D721Med (cell line): ENCODE results near the gene DLX2.

Experiments used
- DNase-seq: peaks from one replicate; pipeline ENCODE4 v3.0.0; 2011; ENCODE audit warnings: low spot score; ENCODE audit not compliant: insufficient read length
- FAIRE-seq: peaks from 2 replicates; lab custom pipeline; 2011; peaks lifted over from hg19 to GRCh38; lab: Jason Lieb, UNC
- TF ChIP-seq, protein P1 (sequence below): IDR thresholded peaks from 2 replicates; pipeline ENCODE4 v1.5.1; 2012; ENCODE audit warnings: mild to moderate bottlenecking, control low read depth; ENCODE audit not compliant: insufficient read depth; ENCODE audit errors: missing control alignments

The DLX2 gene

DNA sequence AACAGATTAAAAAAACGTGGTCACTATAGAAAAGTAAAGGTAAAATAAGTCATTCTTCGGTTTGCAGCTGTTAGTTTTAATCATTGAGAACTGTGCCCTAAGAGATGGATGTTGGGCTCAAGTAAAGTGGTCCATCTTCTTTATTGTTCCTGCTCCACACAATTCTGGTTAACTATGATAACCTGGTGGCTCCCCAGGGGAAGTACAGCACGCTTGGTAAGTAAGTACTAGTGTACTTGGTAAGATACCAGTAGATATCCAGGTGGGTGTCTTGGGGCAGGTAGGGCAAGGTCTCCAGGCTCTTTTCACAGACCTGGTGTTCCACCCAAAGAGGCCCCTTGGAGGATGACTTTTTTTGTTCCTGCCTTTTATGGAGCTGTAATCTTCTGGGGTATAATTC lies 31.6 kb upstream of the DLX2 start:
- no peak for FAIRE-seq
- DNase-seq, result no peak
- TF ChIP-seq, protein P1, sequence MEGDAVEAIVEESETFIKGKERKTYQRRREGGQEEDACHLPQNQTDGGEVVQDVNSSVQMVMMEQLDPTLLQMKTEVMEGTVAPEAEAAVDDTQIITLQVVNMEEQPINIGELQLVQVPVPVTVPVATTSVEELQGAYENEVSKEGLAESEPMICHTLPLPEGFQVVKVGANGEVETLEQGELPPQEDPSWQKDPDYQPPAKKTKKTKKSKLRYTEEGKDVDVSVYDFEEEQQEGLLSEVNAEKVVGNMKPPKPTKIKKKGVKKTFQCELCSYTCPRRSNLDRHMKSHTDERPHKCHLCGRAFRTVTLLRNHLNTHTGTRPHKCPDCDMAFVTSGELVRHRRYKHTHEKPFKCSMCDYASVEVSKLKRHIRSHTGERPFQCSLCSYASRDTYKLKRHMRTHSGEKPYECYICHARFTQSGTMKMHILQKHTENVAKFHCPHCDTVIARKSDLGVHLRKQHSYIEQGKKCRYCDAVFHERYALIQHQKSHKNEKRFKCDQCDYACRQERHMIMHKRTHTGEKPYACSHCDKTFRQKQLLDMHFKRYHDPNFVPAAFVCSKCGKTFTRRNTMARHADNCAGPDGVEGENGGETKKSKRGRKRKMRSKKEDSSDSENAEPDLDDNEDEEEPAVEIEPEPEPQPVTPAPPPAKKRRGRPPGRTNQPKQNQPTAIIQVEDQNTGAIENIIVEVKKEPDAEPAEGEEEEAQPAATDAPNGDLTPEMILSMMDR, result no peak

DNA sequence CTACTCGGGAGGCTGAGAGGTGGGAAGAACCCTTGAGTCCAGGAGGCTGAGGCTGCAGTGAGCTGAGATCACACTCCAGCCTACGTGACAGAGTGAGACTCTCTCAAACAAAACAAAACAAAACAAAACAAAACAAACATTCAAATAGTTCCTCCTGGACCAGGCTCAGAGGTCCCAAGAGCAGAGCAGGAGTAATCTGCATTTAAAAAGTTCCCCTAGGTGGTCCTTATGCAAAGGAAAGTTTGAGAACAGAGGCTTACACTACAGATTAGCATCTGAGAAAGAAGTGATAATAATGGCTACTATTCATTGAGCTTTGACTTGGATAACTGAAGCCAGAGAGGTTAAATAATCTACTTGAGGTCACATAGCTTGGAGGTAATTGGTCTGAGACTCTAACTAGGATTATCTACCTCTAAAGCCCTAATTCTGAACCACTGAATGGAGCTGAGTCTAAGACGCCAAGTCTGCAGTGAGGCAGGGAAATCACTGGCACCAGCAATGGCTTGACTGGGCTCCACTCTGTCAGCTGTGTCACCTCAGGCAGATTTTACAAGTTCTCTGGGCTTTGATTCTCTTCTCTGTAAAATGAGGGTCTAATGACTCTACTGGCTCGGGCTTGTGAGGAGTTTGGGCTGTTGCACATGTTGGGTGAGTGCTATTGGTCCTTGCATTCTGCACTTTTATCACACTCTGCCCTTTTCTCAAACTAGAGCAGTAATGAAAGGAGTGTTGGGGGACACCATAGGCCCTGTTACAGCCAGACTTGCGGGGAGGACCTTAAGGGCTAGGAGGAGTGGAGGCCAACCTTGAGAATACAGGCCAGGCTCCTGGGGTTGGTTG lies 29.2 kb upstream of the DLX2 start:
- no peak for DNase-seq
- no peak for FAIRE-seq
- TF ChIP-seq, protein P1, result no peak

DNA sequence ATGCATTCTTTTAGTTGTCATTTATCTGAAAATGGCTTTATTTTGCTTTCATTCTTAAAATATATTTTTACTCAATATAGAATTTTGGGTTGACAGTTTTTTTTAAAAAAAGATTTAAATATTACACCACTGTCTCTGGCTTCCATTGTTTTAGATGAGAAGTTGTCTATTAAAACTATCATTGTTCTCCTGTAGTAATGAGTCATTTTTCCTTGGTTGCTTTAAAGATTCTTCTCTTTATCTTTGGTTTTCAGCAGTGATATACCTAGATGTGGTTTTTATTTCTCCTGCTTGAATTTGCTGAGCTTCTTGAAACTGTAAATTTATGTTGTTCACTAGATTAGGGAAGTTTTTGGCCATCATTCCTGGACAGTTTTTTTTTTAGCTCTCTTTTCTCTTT lies 26.7 kb upstream of the DLX2 start:
- TF ChIP-seq, protein P1, result no peak
- FAIRE-seq (no peak), DNase-seq (no peak)

DNA sequence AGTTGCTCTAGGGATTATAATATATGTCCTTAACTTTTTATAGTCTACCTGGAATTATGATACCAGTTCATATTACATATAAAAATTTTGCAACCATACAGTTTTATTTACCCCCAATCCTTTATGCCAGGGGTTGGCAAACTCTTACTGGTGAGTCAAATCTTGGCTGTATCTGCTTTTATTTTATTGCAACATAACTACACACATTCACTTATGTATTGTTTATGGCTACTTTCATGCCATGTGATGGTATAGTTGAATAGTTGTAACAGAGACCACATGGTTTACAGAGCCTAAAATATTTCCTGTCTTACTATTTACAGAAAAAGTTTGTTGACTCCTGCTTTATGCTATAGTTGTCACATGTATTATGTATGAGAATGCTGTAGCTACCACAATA lies 25.8 kb upstream of the DLX2 start:
- FAIRE-seq (no peak), DNase-seq (no peak)
- TF ChIP-seq, protein P1, result no peak

DNA sequence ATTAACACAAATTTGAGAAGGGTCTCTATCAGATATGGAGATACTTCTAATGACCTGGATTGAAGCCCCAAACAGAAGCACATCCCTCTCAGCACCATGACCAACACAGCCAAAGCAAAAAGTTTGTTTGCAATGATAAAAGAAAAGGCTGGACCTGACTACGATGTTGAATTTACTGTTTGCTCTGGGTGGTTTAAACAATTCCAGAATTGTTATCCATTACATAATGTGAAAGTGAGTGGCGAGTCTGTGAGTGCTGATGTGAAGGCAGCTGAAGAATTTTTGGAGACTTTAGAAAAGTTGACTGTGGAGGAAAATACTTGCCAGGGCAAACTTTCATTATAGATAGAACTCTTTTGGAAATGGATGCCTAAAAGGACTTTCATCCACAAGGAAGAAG lies 17.4 kb upstream of the DLX2 start:
- TF ChIP-seq, protein P1, result no peak

DNA sequence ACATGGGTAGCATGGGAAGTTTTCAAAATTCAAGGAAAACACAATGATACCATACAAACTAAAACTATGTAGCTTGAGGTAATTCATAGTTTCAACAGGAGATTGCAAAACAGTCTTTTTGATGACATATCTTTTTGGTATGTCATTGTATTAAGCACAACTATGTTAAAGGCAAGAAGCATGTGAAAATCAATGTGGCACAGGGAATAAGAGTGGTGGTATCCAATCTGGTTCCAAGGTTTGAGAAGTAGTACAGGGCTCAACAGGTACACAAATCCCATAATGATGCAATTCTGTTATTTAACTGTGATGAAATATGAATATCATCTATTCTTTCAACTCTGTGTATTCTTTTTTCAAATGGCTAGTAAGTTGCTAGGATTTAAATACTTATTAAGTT lies 16.4 kb upstream of the DLX2 start:
- TF ChIP-seq, protein P1, result no peak
- DNase-seq (no peak), FAIRE-seq (no peak)

More for the DNA sequence above, 17.4 kb upstream of the DLX2 start:
- FAIRE-seq (no peak), DNase-seq (no peak)

DNA sequence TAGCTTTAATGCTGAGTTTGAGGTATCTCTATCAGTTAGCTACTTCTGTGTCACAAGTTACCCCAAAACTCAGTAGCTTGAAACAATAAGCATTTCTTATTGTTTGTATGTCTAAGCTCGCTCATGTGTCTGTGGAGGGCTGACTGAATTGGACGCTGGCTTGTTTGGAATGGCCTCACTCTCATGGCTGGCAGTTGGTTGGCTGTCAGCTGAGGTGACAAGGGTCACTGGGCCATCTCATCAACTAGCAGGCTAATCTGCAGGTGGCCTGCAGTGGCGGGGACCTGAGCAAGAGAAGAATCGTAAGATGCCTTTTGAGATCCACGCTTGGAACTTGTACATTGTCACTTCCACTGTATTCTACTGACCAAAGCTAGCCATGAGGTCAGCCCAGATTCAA lies 13.4 kb upstream of the DLX2 start:
- DNase-seq (no peak), FAIRE-seq (no peak)
- TF ChIP-seq, protein P1, result no peak
